GM12878 (cell line): ENCODE data around the gene PI4KA. TPM values are rescaled to one million over a fixed set of nuclear protein-coding genes. Genes with fewer than 3 reads are reported as not detected.

Experiments used
- ATAC-seq: fragments of 200-7000 bp; cut with Tn5 transposase; 3 replicates; pipeline ENCODE4 v1.9.1; 2020; ENCODE audit warnings: mild to moderate bottlenecking, moderate library complexity
- BruUV-seq: library from RNA; stranded (reverse); fragments of 400-500 nt; replicated peaks from 2 replicates; lab custom pipeline; 2021; lab: Mats Ljungman, UMichigan
- CTCF ChIA-PET: fragments of 300-600 bp; sonication (Branson Sonifier 250); formaldehyde crosslinking; extraction: SDS; loops from one replicate; lab custom pipeline; 2021; ENCODE audit warnings: inconsistent platforms; lab: Yijun Ruan, JAX
- POLR2A ChIA-PET: fragments of 350-600 bp; formaldehyde crosslinking; extraction: SDS; loops from one replicate; lab custom pipeline; 2021; ENCODE audit warnings: inconsistent platforms; lab: Charles Lee
- RAD21 ChIA-PET: fragments of 300-600 bp; sonication (Branson Sonifier 250); formaldehyde crosslinking; loops from one replicate; lab custom pipeline; 2023; ENCODE audit warnings: antibody characterized with exemption; ENCODE audit not compliant: unreplicated experiment; lab: Charles Lee
- SMC1A ChIA-PET: fragments of 300-600 bp; sonication (Branson Sonifier 250); formaldehyde crosslinking; loops from one replicate; lab custom pipeline; 2023; ENCODE audit not compliant: unreplicated experiment, uncharacterized antibody; lab: Charles Lee
- DNase-seq: peaks from one replicate; pipeline ENCODE4 v3.0.0-alpha.2; 2011; ENCODE audit warnings: low read depth, low spot score
- FAIRE-seq: peaks from 3 replicates; lab custom pipeline; 2011; peaks lifted over from hg19 to GRCh38; lab: Jason Lieb, UNC
- H2AFZ ChIP-seq: 2 replicates; pipeline ENCODE4 v1.6.0; 2011; ENCODE audit warnings: low read depth, low read length, control low read depth; ENCODE audit not compliant: control insufficient read depth
- H3K27ac ChIP-seq: 2 replicates; pipeline ENCODE4 v1.5.1; 2011; ENCODE audit warnings: control low read depth; ENCODE audit not compliant: control insufficient read depth, insufficient read depth
- H3K27me3 ChIP-seq, 2 experiments: replicated peaks in 1 of 2; 2 replicates each; pipeline versions ENCODE4 v1.6.0 to v1.6.1; 2011; ENCODE audit warnings: low read length in 1 of 2; ENCODE audit not compliant: control insufficient read depth in 2 of 2, insufficient read depth in 2 of 2
- H3K36me3 ChIP-seq, 2 experiments: 2 replicates each; pipeline ENCODE4 v1.5.1; 2011; ENCODE audit warnings: low read length in 1 of 2; ENCODE audit not compliant: control insufficient read depth in 2 of 2, insufficient read depth in 2 of 2
- H3K4me1 ChIP-seq: 2 replicates; pipeline ENCODE4 v1.6.1; 2011; ENCODE audit warnings: mild to moderate bottlenecking, low read length, moderate library complexity, mixed read lengths; ENCODE audit not compliant: control insufficient read depth, insufficient read depth
- H3K4me2 ChIP-seq: 2 replicates; pipeline ENCODE4 v1.6.0; 2011; ENCODE audit warnings: control low read depth; ENCODE audit not compliant: control insufficient read depth, insufficient read depth
- H3K4me3 ChIP-seq: fragments of 200-600 bp; sonication (generic); 2 replicates; pipeline ENCODE4 v1.5.1; 2016
- H3K79me2 ChIP-seq: 2 replicates; pipeline ENCODE4 v1.6.0; 2011; ENCODE audit warnings: low read length; ENCODE audit not compliant: control insufficient read depth, insufficient read depth
- H3K9ac ChIP-seq: 2 replicates; pipeline ENCODE4 v1.8.0; 2011; ENCODE audit warnings: low read length, control low read depth, mixed read lengths; ENCODE audit not compliant: control insufficient read depth, insufficient read depth
- H3K9me3 ChIP-seq: replicated peaks from 3 replicates; pipeline ENCODE4 v1.5.1; 2011; ENCODE audit warnings: mild to moderate bottlenecking, low read length; ENCODE audit not compliant: control insufficient read depth, insufficient read depth
- H4K20me1 ChIP-seq: 2 replicates; pipeline ENCODE4 v1.6.0; 2011; ENCODE audit not compliant: control insufficient read depth, insufficient read depth
- EED ChIP-seq: sonication (generic); IDR thresholded peaks from 2 replicates; pipeline ENCODE4 v1.6.1; 2016; ENCODE audit warnings: antibody characterized with exemption, low read depth
- EGR1 ChIP-seq, 2 experiments: IDR thresholded peaks; 1 replicate in 1 of 2; 2 replicates in 1 of 2; pipeline ENCODE4 v1.6.1; 2011 to 2012; ENCODE audit warnings: low read depth in 2 of 2, low read length in 2 of 2, borderline replicate concordance in 1 of 2, mild to moderate bottlenecking in 1 of 2, moderate library complexity in 1 of 2
- EZH2 ChIP-seq: IDR thresholded peaks from 2 replicates; pipeline ENCODE4 v1.6.1; 2012; ENCODE audit warnings: low read depth, mild to moderate bottlenecking, control low read depth, inconsistent platforms, low read length, borderline replicate concordance; ENCODE audit not compliant: control insufficient read depth
- KAT2A ChIP-seq: conservative IDR thresholded peaks from 2 replicates; pipeline ENCODE4 v1.6.1; 2011; ENCODE audit warnings: low read depth, low read length; ENCODE audit not compliant: control insufficient read depth
- MTA2 ChIP-seq: fragments of 450-650 bp; IDR thresholded peaks from 2 replicates; pipeline ENCODE4 v1.6.1; 2016; ENCODE audit warnings: low read depth, mild to moderate bottlenecking, moderate library complexity
- NFIC ChIP-seq: IDR thresholded peaks from 2 replicates; pipeline ENCODE4 v1.6.1; 2012; ENCODE audit warnings: low read depth, mild to moderate bottlenecking, inconsistent platforms, low read length, moderate library complexity
- NR2C1 ChIP-seq: fragments of 450-650 bp; IDR thresholded peaks from 2 replicates; pipeline ENCODE4 v1.6.1; 2017; ENCODE audit warnings: antibody characterized with exemption, mild to moderate bottlenecking, moderate library complexity
- RAD21 ChIP-seq: IDR thresholded peaks from 2 replicates; pipeline ENCODE4 v1.6.1; 2011; ENCODE audit warnings: mild to moderate bottlenecking, low read depth, low read length, moderate library complexity; ENCODE audit not compliant: insufficient read depth
- SMAD1 ChIP-seq: fragments of 450-650 bp; IDR thresholded peaks from 2 replicates; pipeline ENCODE4 v1.6.1; 2018; ENCODE audit warnings: mild to moderate bottlenecking, low read depth; ENCODE audit not compliant: partially characterized antibody
- SRF ChIP-seq, 2 experiments: IDR thresholded peaks; 2 replicates each; pipeline ENCODE4 v1.6.1; 2011; ENCODE audit warnings: low read depth in 2 of 2, low read length in 2 of 2, mild to moderate bottlenecking in 1 of 2, moderate library complexity in 1 of 2
- WGBS: methylation state at CpG from one replicate; pipeline ENCODE4 v1.1.6; 2016; ENCODE audit warnings: low lambda C conversion rate; ENCODE audit not compliant: insufficient replicate concordance, insufficient coverage; ENCODE audit errors: missing lambda C conversion rate; 5-methylcytosine and 5-hydroxymethylcytosine counted together
- in situ Hi-C: fragments of 300-500 bp; cut with MboI; formaldehyde crosslinking; loops from 9 replicates; pipeline ENCODE4 v1.14.3; 2018; ENCODE audit warnings: mixed read lengths
- intact Hi-C: fragments of 100-400 bp; cut with micrococcal nuclease; formaldehyde crosslinking; loops from one replicate; pipeline ENCODE4 v1.14.2; 2022; ENCODE audit not compliant: unreplicated experiment
- polyA plus RNA-seq, 11 experiments: library from polyadenylated mRNA; depleted of rRNA in 4 of 11; unstranded in 6 of 11; stranded (reverse) in 5 of 11; fragments of >200 nt; fragmentation: Nextera tagmentation in 4 of 11; fragmentation: Illumina TruSeq in 1 of 11; extraction: Ambion mirVana in 4 of 11; extraction: Trizol in 1 of 11; gene quantifications; 1 replicate in 1 of 11; 2 replicates in 10 of 11; pipeline versions ENCODE4 v1.2.1 to v1.2.3, GENCODE V29; 2011 to 2016; ENCODE audit warnings: inconsistent platforms in 2 of 11, missing spikeins in 2 of 11, low read depth in 1 of 11
- total RNA-seq, 4 experiments: library from RNA; depleted of rRNA in 3 of 4; stranded (reverse); fragments of >200 nt in 3 of 4; fragmentation: Illumina TruSeq in 1 of 4; extraction: Trizol in 1 of 4; gene quantifications; 2 replicates each; pipeline versions ENCODE4 v1.2.1 to v1.2.3, GENCODE V29; 2013 to 2021
- TF ChIP-seq, protein P1 (sequence below): IDR thresholded peaks from 2 replicates; pipeline ENCODE4 v1.6.1; 2011; ENCODE audit warnings: borderline replicate concordance, low read depth, mild to moderate bottlenecking, moderate library complexity, mixed read lengths, low read length; ENCODE audit not compliant: insufficient read depth; ENCODE audit errors: extremely low read length
- TF ChIP-seq, protein P2 (sequence below): fragments of 450-650 bp; formaldehyde crosslinking; IDR thresholded peaks from 2 replicates; pipeline ENCODE4 v1.4.0; 2022; ENCODE audit warnings: mild to moderate bottlenecking, moderate library complexity
- TF ChIP-seq, protein P3 (sequence below): IDR thresholded peaks from 2 replicates; pipeline ENCODE4 v1.6.1; 2011; ENCODE audit warnings: borderline replicate concordance, low read depth, mild to moderate bottlenecking, moderate library complexity, low read length; ENCODE audit not compliant: insufficient read depth, poor library complexity, severe bottlenecking

Gene PI4KA
- total and polyA plus RNA-seq, 10 of the 15 experiments (the other 5 are each of a cell fraction or from before 2014, with no cell fraction given), result 4.2 to 78.4 (median 42.1) TPM

- Histone ChIP-seq H3K9me3 (no peaks in the 10 kb centered on the region), H3K27ac (no peak overlapping the region), H2AFZ (no peak overlapping the region), H3K36me3 (peaks cover 10 to 19% of the 10 kb centered on the region in 2 experiments; a peak in 3 of 4 replicates), H3K9ac (no peak overlapping the region)
- FAIRE-seq (no peak), DNase-seq (no peak)
- TF ChIP-seq EGR1 (IDR thresholded peaks at IDR 0.05; ENCODE audit: borderline replicate concordance in 1 of 2, low read depth in 2 of 2, low read length in 2 of 2), result no peak
- TF ChIP-seq, protein P1, sequence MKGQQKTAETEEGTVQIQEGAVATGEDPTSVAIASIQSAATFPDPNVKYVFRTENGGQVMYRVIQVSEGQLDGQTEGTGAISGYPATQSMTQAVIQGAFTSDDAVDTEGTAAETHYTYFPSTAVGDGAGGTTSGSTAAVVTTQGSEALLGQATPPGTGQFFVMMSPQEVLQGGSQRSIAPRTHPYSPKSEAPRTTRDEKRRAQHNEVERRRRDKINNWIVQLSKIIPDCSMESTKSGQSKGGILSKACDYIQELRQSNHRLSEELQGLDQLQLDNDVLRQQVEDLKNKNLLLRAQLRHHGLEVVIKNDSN, result no peak
- no peak for TF ChIP-seq EED
- TF ChIP-seq SMAD1, result no peak
- TF ChIP-seq RAD21, result no peak
- no peak for TF ChIP-seq KAT2A
- TF ChIP-seq NR2C1, result no peak
- TF ChIP-seq NFIC, result no peak
- TF ChIP-seq, protein P2, sequence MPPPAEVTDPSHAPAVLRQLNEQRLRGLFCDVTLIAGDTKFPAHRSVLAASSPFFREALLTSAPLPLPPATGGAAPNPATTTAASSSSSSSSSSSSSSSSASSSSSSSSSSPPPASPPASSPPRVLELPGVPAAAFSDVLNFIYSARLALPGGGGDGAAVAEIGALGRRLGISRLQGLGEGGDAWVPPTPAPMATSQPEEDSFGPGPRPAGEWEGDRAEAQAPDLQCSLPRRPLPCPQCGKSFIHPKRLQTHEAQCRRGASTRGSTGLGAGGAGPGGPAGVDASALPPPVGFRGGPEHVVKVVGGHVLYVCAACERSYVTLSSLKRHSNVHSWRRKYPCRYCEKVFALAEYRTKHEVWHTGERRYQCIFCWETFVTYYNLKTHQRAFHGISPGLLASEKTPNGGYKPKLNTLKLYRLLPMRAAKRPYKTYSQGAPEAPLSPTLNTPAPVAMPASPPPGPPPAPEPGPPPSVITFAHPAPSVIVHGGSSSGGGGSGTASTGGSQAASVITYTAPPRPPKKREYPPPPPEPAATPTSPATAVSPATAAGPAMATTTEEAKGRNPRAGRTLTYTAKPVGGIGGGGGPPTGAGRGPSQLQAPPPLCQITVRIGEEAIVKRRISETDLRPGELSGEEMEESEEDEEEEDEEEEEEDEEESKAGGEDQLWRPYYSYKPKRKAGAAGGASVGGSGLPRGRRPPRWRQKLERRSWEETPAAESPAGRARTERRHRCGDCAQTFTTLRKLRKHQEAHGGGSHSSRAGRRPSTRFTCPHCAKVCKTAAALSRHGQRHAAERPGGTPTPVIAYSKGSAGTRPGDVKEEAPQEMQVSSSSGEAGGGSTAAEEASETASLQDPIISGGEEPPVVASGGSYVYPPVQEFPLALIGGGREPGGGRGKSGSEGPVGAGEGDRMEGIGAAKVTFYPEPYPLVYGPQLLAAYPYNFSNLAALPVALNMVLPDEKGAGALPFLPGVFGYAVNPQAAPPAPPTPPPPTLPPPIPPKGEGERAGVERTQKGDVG (CRISPR knock-in tag), result no peak
- TF ChIP-seq EZH2, result no peak
- TF ChIP-seq, protein P3, sequence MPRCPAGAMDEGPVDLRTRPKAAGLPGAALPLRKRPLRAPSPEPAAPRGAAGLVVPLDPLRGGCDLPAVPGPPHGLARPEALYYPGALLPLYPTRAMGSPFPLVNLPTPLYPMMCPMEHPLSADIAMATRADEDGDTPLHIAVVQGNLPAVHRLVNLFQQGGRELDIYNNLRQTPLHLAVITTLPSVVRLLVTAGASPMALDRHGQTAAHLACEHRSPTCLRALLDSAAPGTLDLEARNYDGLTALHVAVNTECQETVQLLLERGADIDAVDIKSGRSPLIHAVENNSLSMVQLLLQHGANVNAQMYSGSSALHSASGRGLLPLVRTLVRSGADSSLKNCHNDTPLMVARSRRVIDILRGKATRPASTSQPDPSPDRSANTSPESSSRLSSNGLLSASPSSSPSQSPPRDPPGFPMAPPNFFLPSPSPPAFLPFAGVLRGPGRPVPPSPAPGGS, result no peak
- TF ChIP-seq SRF (IDR thresholded peaks at IDR 0.05; ENCODE audit: low read depth in 2 of 2, low read length in 2 of 2), result no peak
- TF ChIP-seq MTA2, result no peak
- TF ChIP-seq, all 136 proteins: peak for 0
- Histone ChIP-seq H3K79me2 (no peaks in the 10 kb centered on the region), H3K27me3 (no peaks in the 10 kb centered on the region), H3K4me3 (no peak overlapping the region), H3K4me1 (no peaks in the 10 kb centered on the region), H3K4me2 (no peak overlapping the region), H4K20me1 (no peaks in the 10 kb centered on the region)
- ChIA-PET RAD21 (no interaction called here), POLR2A (no interaction called here), SMC1A (interaction anchor here (1.0 kb wide), 1 partner anchor 9 kb away, joined by 3 read pairs; no protein-coding TSS in a partner anchor), CTCF (interaction anchor here (1.7 kb wide), 1 partner anchor 16 kb away, joined by 3 read pairs; no protein-coding TSS in a partner anchor)
- WGBS, result 95% methylated on average over 7 of the region's 7 CpGs
- no peak for ATAC-seq
- in situ Hi-C loops, result no loop called here
- intact Hi-C loops, result no loop called here
- no TSS peak for BruUV-seq
These were observed 92.1 kb downstream of the PI4KA start for GRCh38 chr22:20766530-20766929.
